HCT116 (cell line): ENCODE measurements around the gene EIF4E. TPM values are rescaled to one million over a fixed set of nuclear protein-coding genes. Genes with fewer than 3 reads are reported as not detected.

Source experiments
- ATAC-seq: fragments of 200-7000 bp; cut with Tn5 transposase; 2 replicates; pipeline ENCODE4 v1.9.1; 2020; ENCODE audit warnings: mild to moderate bottlenecking, moderate library complexity
- BruUV-seq: library from RNA; stranded (reverse); fragments of 400-500 nt; replicated peaks from 2 replicates; lab custom pipeline; 2021; lab: Mats Ljungman, UMichigan
- CTCF ChIA-PET: fragments of 300-600 bp; sonication (Branson Sonifier 250); formaldehyde crosslinking; loops from one replicate; lab custom pipeline; 2021; ENCODE audit warnings: antibody characterized with exemption; lab: Charles Lee
- POLR2A ChIA-PET: fragments of 300-600, 350-600 bp; sonication (Branson Sonifier 250); formaldehyde crosslinking; loops from one replicate; lab custom pipeline; 2021; ENCODE audit warnings: antibody characterized with exemption; lab: Charles Lee
- RAD21 ChIA-PET, 2 experiments: fragments of 300-600 bp; sonication (Branson Sonifier 250); formaldehyde crosslinking; loops; one replicate each; lab custom pipeline; 2023; ENCODE audit warnings: low total read pairs in 2 of 2; ENCODE audit not compliant: uncharacterized antibody in 2 of 2, unreplicated experiment in 2 of 2, low non-redundant PET in 1 of 2; lab: Charles Lee
- DNase-seq: peaks from one replicate; pipeline ENCODE4 v3.0.0-alpha.2; 2010; ENCODE audit warnings: low read depth, low spot score
- H2AFZ ChIP-seq: fragments of 200-600 bp; shearing (Covaris generic), sonication (generic); 2 replicates; pipeline ENCODE4 v1.6.1; 2017; ENCODE audit warnings: low read depth, mixed run types, mixed read lengths, antibody characterized with exemption, low read length; ENCODE audit not compliant: poor library complexity, severe bottlenecking
- H3K27ac ChIP-seq: 2 replicates; pipeline ENCODE4 v1.5.1; 2012; ENCODE audit warnings: low read depth, low read length
- H3K27me3 ChIP-seq: fragments of 200-600 bp; sonication (generic); 2 replicates; pipeline ENCODE4 v1.6.1; 2016; ENCODE audit warnings: mixed run types, low read length, mixed read lengths; ENCODE audit not compliant: insufficient read depth
- H3K36me3 ChIP-seq, 2 experiments: fragments of 200-500 bp in 1 of 2; fragments of 200-600 bp in 1 of 2; sonication (Bioruptor generic) in 1 of 2; sonication (generic) in 1 of 2; 2 replicates each; pipeline versions ENCODE4 v1.5.1 to v1.6.1; 2014 to 2016; ENCODE audit warnings: low read length in 2 of 2, inconsistent platforms in 1 of 2, mixed read lengths in 1 of 2, mixed run types in 1 of 2; ENCODE audit not compliant: insufficient read depth in 2 of 2, control insufficient read depth in 1 of 2
- H3K4me1 ChIP-seq, 2 experiments: fragments of 200-600 bp in 1 of 2; sonication (generic) in 1 of 2; 2 replicates each; pipeline versions ENCODE4 v1.5.1 to v1.6.1; 2012 to 2017; ENCODE audit warnings: low read length in 2 of 2, inconsistent platforms in 1 of 2, mild to moderate bottlenecking in 1 of 2, mixed read lengths in 1 of 2, mixed run types in 1 of 2, moderate library complexity in 1 of 2; ENCODE audit not compliant: insufficient read depth in 2 of 2, control insufficient read depth in 1 of 2
- H3K4me2 ChIP-seq: fragments of 200-600 bp; sonication (generic); 2 replicates; pipeline ENCODE4 v1.6.1; 2017; ENCODE audit warnings: mixed run types, low read length, mixed read lengths
- H3K4me3 ChIP-seq, 2 experiments: fragments of 200-600 bp in 1 of 2; sonication (generic) in 1 of 2; replicated peaks in 1 of 2; 2 replicates each; pipeline ENCODE4 v1.5.1; 2011 to 2016; ENCODE audit warnings: low read length in 2 of 2, control low read depth in 1 of 2, low read depth in 1 of 2, mild to moderate bottlenecking in 1 of 2, mixed read lengths in 1 of 2, mixed run types in 1 of 2
- H3K79me2 ChIP-seq: fragments of 200-600 bp; sonication (generic); 2 replicates; pipeline ENCODE4 v1.6.1; 2017; ENCODE audit warnings: mild to moderate bottlenecking, mixed run types, low read length, moderate library complexity, mixed read lengths; ENCODE audit not compliant: insufficient read depth
- H3K9ac ChIP-seq: fragments of 200-600 bp; sonication (generic); 2 replicates; pipeline ENCODE4 v1.6.1; 2016; ENCODE audit warnings: low read length, mixed read lengths
- H3K9me2 ChIP-seq: fragments of 200-600 bp; sonication (generic), shearing (Covaris generic); 2 replicates; pipeline ENCODE4 v1.6.1; 2017; ENCODE audit warnings: mixed run types, mild to moderate bottlenecking, moderate library complexity; ENCODE audit not compliant: insufficient read depth
- H3K9me3 ChIP-seq, 2 experiments: fragments of 200-500 bp in 1 of 2; fragments of 200-600 bp in 1 of 2; sonication (Bioruptor generic) in 1 of 2; sonication (generic) in 1 of 2; 2 replicates each; pipeline ENCODE4 v1.6.1; 2014 to 2017; ENCODE audit warnings: low read length in 2 of 2, mixed read lengths in 2 of 2, inconsistent platforms in 1 of 2, low read depth in 1 of 2, mild to moderate bottlenecking in 1 of 2, mixed run types in 1 of 2, moderate library complexity in 1 of 2; ENCODE audit not compliant: control insufficient read depth in 1 of 2, insufficient read depth in 1 of 2
- H4K20me1 ChIP-seq: fragments of 200-600 bp; sonication (generic), shearing (Covaris generic); 2 replicates; pipeline ENCODE4 v1.6.1; 2017; ENCODE audit warnings: mixed run types, mild to moderate bottlenecking, moderate library complexity; ENCODE audit not compliant: insufficient read depth
- CBX3 ChIP-seq: IDR thresholded peaks from 2 replicates; pipeline ENCODE4 v1.6.1; 2012; ENCODE audit warnings: low read depth
- CEBPB ChIP-seq: IDR thresholded peaks from 2 replicates; pipeline ENCODE4 v1.6.1; 2012; ENCODE audit warnings: low read depth
- EGR1 ChIP-seq: IDR thresholded peaks from 2 replicates; pipeline ENCODE4 v1.6.1; 2012; ENCODE audit warnings: low read depth
- ELF1 ChIP-seq: IDR thresholded peaks from 2 replicates; pipeline ENCODE4 v1.6.1; 2012; ENCODE audit warnings: low read depth, borderline replicate concordance
- EZH2 ChIP-seq: fragments of 200-600 bp; sonication (generic); IDR thresholded peaks from 2 replicates; pipeline ENCODE4 v1.6.1; 2017; ENCODE audit warnings: antibody characterized with exemption, mixed run types
- EZH2phosphoT487 ChIP-seq: fragments of 200-600 bp; IDR thresholded peaks from 2 replicates; pipeline ENCODE4 v1.6.1; 2018; ENCODE audit warnings: antibody characterized with exemption, borderline replicate concordance
- FOSL1 ChIP-seq: IDR thresholded peaks from 2 replicates; pipeline ENCODE4 v1.6.1; 2012; ENCODE audit warnings: low read depth
- JUND ChIP-seq: IDR thresholded peaks from 2 replicates; pipeline ENCODE4 v1.6.1; 2012
- POLR2A ChIP-seq: IDR thresholded peaks from 2 replicates; pipeline ENCODE4 v1.7.0; 2011; ENCODE audit warnings: borderline replicate concordance; ENCODE audit not compliant: insufficient read depth, insufficient read length; ENCODE audit errors: extremely low read depth
- POLR2AphosphoS5 ChIP-seq: IDR thresholded peaks from 2 replicates; pipeline ENCODE4 v1.6.1; 2011; ENCODE audit warnings: mild to moderate bottlenecking, low read depth, low read length, moderate library complexity
- RAD21 ChIP-seq: IDR thresholded peaks from 2 replicates; pipeline ENCODE4 v1.6.1; 2012; ENCODE audit warnings: low read depth, mild to moderate bottlenecking
- SRF ChIP-seq: IDR thresholded peaks from 2 replicates; pipeline ENCODE4 v1.6.1; 2012; ENCODE audit warnings: low read depth
- TCF7L2 ChIP-seq: IDR thresholded peaks from 2 replicates; pipeline ENCODE4 v1.7.0; 2011; ENCODE audit warnings: borderline replicate concordance, inconsistent platforms; ENCODE audit not compliant: insufficient read depth, insufficient read length; ENCODE audit errors: extremely low read depth
- ZNF274 ChIP-seq: fragments of 200-500 bp; sonication (Bioruptor generic); IDR thresholded peaks from 2 replicates; pipeline ENCODE4 v1.6.1; 2014; ENCODE audit warnings: mild to moderate bottlenecking, low read depth, low read length, inconsistent platforms
- intact Hi-C: fragments of 100-400 bp; cut with micrococcal nuclease; formaldehyde crosslinking; loops from 2 replicates; pipeline ENCODE4 v1.10.0; 2022
- total RNA-seq: library from RNA; stranded (reverse); gene quantifications from one replicate; pipeline ENCODE4 v1.2.1, GENCODE V29; 2021; ENCODE audit not compliant: unreplicated experiment
- TF ChIP-seq, protein P1 (sequence below): IDR thresholded peaks from 2 replicates; pipeline ENCODE4 v1.6.1; 2012
- TF ChIP-seq, protein P2 (sequence below): IDR thresholded peaks from 2 replicates; pipeline ENCODE4 v1.6.1; 2011; ENCODE audit warnings: mild to moderate bottlenecking, low read length, moderate library complexity; ENCODE audit not compliant: insufficient replicate concordance; ENCODE audit errors: extremely low read depth
- TF ChIP-seq, protein P3 (sequence below): IDR thresholded peaks from 2 replicates; pipeline ENCODE4 v1.6.1; 2012
- TF ChIP-seq, protein P4 (sequence below): IDR thresholded peaks from 2 replicates; pipeline ENCODE4 v1.6.1; 2012; ENCODE audit warnings: low read depth

Gene EIF4E
- total RNA-seq, 1 experiment from 2014 or later, result 148 TPM

DNA sequence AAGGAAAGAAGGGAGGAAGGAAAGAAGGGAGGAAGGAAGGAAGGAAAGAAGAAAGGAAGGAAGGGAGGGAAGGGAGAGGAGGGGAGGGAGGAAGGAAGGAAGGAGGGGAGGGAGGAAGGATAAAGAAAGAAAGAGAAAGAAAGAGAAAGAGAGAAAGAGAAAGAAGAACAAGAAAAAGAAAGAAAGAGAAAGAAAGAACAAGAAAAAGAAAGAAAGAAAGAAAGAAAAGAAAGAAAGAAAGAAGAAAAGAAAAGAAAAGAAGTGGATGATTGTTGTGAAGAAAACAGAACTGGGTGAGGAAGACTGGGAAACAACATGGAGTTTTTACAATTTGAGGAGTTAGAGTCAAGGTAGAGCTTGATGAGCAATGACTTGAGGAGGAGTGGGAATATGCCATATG lies 78.0 kb downstream of the EIF4E start:
- BruUV-seq, result no TSS peak
- peaks cover 0 to 5% of the 10 kb centered on the region in 2 experiments; a peak in 1 of 4 replicates for H3K4me1 ChIP-seq
- DNase-seq (no peak), ATAC-seq (no peak)
- H3K36me3 ChIP-seq, result no peaks in the 10 kb centered on the region
- no peaks in the 10 kb centered on the region for H3K27me3 ChIP-seq
- no peaks in the 10 kb centered on the region for H4K20me1 ChIP-seq
- RAD21 ChIA-PET, result no interaction called here
- intact Hi-C loops, result no loop called here
- no peaks in the 10 kb centered on the region for H3K79me2 ChIP-seq
- TF ChIP-seq POLR2AphosphoS5 (no peak), CBX3 (no peak), FOSL1 (no peak), TCF7L2 (no peak), EZH2phosphoT487 (no peak), ZNF274 (no peak), ELF1 (no peak), JUND (no peak), RAD21 (no peak), EZH2 (no peak), EGR1 (no peak), CEBPB (no peak), POLR2A (no peak), SRF (no peak)
- TF ChIP-seq, protein P1, sequence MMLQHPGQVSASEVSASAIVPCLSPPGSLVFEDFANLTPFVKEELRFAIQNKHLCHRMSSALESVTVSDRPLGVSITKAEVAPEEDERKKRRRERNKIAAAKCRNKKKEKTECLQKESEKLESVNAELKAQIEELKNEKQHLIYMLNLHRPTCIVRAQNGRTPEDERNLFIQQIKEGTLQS, result no peak
- TF ChIP-seq, protein P2, sequence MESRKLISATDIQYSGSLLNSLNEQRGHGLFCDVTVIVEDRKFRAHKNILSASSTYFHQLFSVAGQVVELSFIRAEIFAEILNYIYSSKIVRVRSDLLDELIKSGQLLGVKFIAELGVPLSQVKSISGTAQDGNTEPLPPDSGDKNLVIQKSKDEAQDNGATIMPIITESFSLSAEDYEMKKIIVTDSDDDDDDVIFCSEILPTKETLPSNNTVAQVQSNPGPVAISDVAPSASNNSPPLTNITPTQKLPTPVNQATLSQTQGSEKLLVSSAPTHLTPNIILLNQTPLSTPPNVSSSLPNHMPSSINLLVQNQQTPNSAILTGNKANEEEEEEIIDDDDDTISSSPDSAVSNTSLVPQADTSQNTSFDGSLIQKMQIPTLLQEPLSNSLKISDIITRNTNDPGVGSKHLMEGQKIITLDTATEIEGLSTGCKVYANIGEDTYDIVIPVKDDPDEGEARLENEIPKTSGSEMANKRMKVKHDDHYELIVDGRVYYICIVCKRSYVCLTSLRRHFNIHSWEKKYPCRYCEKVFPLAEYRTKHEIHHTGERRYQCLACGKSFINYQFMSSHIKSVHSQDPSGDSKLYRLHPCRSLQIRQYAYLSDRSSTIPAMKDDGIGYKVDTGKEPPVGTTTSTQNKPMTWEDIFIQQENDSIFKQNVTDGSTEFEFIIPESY, result no peak
- TF ChIP-seq, protein P3, sequence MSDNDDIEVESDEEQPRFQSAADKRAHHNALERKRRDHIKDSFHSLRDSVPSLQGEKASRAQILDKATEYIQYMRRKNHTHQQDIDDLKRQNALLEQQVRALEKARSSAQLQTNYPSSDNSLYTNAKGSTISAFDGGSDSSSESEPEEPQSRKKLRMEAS, result no peak
- TF ChIP-seq, protein P4, sequence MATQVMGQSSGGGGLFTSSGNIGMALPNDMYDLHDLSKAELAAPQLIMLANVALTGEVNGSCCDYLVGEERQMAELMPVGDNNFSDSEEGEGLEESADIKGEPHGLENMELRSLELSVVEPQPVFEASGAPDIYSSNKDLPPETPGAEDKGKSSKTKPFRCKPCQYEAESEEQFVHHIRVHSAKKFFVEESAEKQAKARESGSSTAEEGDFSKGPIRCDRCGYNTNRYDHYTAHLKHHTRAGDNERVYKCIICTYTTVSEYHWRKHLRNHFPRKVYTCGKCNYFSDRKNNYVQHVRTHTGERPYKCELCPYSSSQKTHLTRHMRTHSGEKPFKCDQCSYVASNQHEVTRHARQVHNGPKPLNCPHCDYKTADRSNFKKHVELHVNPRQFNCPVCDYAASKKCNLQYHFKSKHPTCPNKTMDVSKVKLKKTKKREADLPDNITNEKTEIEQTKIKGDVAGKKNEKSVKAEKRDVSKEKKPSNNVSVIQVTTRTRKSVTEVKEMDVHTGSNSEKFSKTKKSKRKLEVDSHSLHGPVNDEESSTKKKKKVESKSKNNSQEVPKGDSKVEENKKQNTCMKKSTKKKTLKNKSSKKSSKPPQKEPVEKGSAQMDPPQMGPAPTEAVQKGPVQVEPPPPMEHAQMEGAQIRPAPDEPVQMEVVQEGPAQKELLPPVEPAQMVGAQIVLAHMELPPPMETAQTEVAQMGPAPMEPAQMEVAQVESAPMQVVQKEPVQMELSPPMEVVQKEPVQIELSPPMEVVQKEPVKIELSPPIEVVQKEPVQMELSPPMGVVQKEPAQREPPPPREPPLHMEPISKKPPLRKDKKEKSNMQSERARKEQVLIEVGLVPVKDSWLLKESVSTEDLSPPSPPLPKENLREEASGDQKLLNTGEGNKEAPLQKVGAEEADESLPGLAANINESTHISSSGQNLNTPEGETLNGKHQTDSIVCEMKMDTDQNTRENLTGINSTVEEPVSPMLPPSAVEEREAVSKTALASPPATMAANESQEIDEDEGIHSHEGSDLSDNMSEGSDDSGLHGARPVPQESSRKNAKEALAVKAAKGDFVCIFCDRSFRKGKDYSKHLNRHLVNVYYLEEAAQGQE, result no peak
- CTCF ChIA-PET, result no interaction called here
- no peak overlapping the region for H3K27ac ChIP-seq
- no peaks in the 10 kb centered on the region for H3K9me2 ChIP-seq
- no peak overlapping the region for H3K9ac ChIP-seq
- POLR2A ChIA-PET, result no interaction called here
- H3K4me2 ChIP-seq, result no peak overlapping the region
- no peaks in the 10 kb centered on the region for H3K9me3 ChIP-seq
- no peak overlapping the region for H3K4me3 ChIP-seq
- no peak overlapping the region for H2AFZ ChIP-seq
